GM18499 (cell line): ENCODE measurements around the gene GFOD2.

Source experiments
- ATAC-seq: cut with Tn5 transposase; IDR thresholded peaks from one replicate; pipeline ENCODE4 v1.9.1; 2021; ENCODE audit warnings: moderate number of reproducible peaks; ENCODE audit not compliant: insufficient read depth, unreplicated experiment

Gene GFOD2

DNA sequence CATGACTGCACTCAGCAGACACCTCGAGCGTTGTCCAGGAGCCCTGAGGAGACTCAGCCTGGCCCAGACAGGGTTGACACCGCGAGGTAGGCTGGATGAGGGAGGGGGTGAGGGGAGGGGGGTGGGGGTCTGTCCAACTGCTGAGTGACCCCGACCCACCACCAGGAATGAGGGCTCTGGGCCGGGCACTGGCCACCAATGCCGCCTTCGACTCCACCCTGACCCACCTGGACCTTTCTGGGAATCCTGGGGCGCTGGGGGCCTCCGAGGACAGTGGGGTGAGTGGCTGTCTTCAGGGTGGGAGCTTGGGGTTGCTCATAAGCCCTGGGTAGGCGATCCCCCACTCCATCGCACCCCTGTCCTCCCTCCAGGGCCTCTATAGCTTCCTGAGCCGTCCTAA is 71.4 kb downstream of the GFOD2 start:
- ATAC-seq: no peak

DNA sequence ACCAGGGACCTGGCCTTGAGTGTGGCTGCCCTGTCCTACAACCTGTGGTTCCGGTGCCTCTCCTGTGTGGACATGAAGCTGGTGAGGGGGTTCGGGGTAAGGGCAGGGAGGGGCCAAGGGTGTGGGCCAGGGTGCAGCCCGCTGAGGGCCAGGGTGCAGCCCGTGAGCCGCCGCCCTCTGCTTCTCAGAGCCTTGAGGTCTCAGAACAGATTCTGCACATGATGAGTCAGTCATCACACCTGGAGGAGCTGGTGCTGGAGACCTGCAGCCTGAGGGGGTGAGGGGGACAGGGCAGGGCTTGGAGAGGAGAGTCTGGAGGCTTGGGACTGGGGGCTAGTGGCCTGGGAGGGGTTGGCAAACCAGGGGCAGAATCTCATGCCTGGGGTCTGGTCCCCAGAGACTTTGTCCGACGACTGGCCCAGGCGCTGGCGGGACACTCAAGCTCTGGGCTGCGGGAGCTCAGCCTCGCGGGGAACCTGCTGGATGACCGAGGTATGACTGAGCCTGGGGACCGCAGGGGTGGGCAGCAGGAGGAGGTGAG is 71.9 kb downstream of the GFOD2 start:
- no peak for ATAC-seq

DNA sequence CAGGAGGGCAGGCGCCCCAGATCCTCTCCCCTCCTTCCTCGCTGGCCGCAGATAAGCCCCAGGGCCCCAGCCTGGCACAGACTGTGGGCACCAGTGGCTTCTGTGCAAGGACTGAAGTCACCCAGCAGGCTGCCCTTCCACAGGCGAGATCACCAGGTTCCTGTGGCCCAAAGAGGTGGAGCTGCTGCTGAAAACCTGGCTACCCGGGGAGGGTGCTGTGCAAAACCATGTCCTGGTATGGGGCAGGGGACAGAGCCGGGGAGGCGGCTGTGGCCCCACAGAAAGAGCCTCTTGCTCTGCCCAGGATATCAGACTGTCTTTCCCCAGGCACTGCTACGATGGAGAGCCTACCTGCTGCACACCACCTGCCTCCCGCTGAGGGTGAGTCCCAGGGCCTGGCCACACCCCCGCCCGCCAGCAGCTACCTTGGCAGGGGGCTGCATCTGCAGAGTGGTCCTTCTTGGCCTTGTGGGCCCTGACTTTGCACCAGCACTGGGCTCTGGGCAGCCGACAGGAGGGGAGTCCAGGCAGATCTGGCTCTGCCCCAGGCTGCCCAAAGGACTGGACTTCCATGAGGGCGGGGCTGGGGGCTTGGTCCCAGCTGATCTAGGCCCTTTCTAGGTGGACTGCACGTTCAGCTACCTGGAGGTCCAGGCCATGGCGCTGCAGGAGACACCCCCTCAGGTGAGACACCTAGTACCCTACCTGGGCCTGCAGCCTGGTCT is 73.6 kb downstream of the GFOD2 start:
- ATAC-seq: no peak

DNA sequence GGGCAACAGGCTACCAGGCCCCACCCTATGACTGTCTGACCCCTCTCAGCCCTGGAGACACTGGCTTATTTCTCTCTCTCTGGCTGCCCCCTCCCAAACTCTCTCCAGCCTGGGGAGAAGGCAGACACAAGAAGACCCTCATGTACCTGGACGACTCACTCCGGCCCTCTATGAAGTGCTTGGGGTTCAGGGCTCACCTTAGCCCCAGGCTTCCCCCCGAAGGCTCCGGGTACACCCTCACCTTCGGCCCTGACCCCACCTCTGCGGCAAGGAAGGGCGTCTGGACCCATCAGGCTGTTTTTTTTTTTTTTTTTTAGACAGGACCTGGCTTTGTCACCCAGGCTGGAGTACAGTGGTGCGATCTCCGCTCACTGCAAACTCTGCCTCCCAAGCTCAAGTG is 75.1 kb downstream of the GFOD2 start:
- ATAC-seq: no peak

DNA sequence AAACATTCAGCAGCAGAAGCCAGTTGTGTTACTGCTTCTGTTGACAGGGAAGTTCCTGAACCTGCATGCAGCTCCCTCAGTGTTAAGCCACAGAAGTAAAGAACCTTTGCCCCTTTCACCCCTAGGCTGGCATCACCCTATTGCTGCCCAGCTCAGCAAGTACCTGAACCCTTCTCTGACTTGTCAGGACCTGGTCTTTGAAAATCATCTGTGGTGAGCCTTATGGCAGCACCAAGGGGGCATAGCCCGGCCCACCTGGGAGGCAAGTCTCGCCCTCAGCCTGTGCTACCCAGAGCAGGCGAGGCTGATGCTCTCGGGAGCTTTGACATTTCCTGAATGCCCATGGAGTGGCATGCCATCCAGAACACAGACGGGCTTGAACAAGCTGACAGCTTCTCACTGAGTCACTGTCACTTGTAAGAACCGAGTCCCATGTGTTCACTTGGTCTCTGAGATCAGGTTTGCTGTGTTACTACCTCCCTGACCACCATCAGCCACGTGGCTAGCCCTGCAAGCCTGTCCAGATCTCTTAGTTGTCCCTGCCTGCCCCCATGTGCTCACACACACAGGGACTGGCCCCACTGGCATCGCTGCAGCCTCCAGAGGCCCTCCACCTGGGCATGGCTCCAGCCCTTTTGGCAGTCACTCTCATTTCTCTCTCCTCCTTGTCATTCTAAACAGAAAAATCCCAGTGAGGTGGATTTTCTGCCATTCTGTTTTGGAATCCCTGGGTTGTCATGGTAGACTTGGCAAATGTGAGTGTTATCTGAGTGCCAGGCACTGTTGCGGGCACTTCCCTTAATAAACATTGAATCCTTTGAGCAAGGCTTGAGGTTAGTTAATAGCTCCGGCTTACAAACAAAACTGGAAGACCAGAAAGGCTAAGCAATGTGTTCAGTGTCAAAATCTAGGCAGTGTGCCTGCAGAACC is 77.1 kb downstream of the GFOD2 start:
- no peak for ATAC-seq

DNA sequence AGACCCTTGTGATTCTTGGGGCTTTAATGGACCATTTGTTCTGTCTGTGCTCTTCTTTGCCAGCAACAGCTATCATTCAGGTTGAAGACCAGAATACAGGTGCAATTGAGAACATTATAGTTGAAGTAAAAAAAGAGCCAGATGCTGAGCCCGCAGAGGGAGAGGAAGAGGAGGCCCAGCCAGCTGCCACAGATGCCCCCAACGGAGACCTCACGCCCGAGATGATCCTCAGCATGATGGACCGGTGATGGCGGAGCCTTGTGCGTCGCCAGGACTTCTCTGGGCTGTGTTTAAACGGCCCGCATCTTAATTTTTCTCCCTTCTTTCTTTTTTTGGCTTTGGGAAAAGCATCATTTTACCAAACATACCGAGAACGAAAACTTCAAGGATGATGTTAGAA is 81.5 kb downstream of the GFOD2 start:
- no peak for ATAC-seq

DNA sequence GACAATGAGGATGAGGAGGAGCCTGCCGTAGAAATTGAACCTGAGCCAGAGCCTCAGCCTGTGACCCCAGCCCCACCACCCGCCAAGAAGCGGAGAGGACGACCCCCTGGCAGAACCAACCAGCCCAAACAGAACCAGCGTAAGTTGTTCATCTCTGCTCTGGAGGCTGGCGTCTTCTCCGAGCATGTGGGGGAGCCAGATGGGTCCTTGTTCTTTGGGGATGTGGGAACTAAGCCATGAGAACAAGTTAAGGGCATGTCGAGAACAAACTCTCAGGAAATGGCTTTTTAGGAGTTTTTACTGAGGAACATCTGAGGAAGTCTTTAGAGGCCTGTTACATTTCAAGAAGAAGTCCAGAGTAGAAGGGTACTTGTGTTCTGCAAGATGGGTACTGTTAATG is 82.4 kb downstream of the GFOD2 start:
- ATAC-seq: no peak

DNA sequence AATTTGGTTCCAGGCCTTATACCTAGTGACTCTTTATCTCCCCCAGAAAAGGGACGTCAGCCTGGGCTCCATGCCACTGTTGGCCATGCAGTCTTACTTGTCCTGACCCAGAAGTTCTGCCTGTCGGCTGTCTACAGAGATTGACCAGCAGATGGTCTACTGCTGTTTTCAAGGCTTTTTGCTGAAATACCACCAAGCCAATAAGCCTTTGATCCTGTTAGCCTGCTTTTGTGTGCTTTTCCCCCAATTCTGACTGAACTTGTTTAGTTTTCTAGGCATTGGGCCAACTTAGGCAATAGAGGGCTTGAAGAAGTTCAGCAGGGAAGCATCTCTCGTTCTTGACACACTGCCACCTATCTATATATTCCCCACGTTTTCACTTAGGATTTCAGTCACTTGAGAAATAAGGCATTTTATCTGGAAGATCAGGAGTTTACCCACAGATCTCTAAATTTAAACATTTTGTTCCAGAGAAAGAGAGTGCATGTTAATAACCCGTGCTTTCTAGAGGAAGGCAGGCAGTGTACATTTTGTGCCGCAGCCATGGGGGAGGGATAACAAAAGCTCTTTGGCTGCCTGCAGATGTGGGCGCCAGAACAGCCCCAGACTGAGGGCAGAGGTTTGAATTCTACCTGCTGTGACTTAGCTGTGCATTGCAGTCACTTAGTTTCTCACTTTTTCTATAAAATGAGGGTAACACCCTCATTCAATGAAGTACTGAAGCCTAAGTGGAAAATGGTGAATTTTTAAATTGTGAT is 86.5 kb downstream of the GFOD2 start:
- ATAC-seq: no peak

DNA sequence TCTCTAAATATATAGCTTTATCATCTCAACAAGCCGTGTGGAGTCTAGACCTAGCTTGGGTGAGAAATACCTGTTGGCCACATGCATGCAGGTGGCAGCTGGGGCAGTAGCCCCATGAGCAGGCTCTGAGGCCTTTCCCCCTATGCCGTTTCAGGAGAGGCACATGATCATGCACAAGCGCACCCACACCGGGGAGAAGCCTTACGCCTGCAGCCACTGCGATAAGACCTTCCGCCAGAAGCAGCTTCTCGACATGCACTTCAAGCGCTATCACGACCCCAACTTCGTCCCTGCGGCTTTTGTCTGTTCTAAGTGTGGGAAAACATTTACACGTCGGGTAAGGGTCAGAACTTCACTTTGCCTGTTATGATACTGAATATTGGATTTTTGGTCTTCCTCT is 90.9 kb downstream of the GFOD2 start:
- ATAC-seq: no peak
